ENCODE measurements around the gene OTX2.

DNA sequence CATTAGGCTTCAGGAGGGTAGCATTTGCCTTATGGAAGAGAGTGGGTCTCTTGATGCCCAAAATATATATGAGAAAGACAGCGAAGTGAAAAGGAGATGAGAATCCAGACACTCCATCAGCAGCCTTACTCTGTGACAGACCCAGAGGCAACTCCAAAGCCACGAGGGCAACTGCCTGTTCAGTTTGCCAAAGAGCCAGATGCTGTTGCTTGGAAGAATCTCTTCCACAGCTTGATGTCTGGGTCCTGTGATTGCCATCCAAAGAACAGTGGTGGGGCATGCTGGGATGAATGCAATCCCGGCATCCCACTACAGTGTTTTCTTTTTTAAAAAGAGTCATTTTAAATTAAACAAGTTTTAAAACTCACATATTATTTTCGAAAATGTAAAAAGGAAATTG is 10.9 kb upstream of the OTX2 start:
- no peak for TF ChIP-seq POLR2AphosphoS5 (IDR thresholded peaks at IDR 0.05; ENCODE audit: low read depth, low read length)
- TF ChIP-seq CTCF (IDR thresholded peaks at IDR 0.05): no peak

Measured in Panc1 (cell line).